Adipose tissue (tissue), 3 donors: Measurements from ENCODE around the gene KIF4A. TPM values are rescaled to one million over a fixed set of nuclear protein-coding genes. Genes with fewer than 3 reads are reported as not detected.
"Not testable (repeated sequence)": the region's sequence is repeated elsewhere in the genome, so short reads cannot be mapped to it uniquely, and the experiment has no call there.

Experiments used
- H3K27ac ChIP-seq: one replicate; pipeline ENCODE4 v1.5.1; 2013; ENCODE audit warnings: low read depth, low read length
- WGBS, 3 donors: extraction: QIAGEN DNeasy Blood & Tissue Kit; methylation state at CpG; one replicate each; pipeline ENCODE4 v1.1.7; 2013; 5-methylcytosine and 5-hydroxymethylcytosine counted together
- polyA plus RNA-seq, 3 donors: library from polyadenylated mRNA; stranded (reverse); fragments of 200-250 nt; gene quantifications; one replicate each; pipeline ENCODE4 v1.2.3, GENCODE V29; 2013
- donor health status: healthy with polysubstance abuse.
- donor health status: Bipolar disorder and iron deficiency.
- donor health status: healthy.

The KIF4A gene
- polyA plus RNA-seq, 3 donors: 0.06 to 0.34 (median 0.13) TPM

DNA sequence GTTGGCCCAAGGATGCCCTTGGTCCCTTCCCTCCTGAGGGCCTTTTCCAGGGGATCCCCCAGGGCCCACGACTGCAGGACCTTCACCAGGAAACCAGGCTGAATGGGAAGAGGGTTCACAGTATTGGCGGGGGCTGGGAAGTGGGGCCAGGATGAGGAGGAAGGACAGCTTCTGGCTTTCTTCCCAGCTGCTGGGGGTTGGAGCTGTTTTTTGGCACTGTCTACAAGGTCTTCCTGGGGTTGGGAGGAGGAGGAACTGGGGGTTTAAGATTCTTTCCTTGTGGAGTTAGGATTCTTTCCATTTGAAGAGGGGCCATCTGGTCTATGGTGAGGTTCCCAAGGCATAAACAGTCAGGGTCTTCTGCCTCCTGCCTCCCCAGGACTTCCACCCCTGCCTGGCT, 64.8 kb downstream of the KIF4A start:
- WGBS, 3 donors: 44 to 64% methylated on average over 2 of the region's 2 CpGs; no CpG with 5 or more reads in 1 of the 3 donors

GRCh38 chrX:70359458-70359857, 69.6 kb downstream of the KIF4A start:
- WGBS, 3 donors: 84 to 100% (median 97%) methylated on average over 4 of the region's 4 CpGs
- H3K27ac ChIP-seq: no peak overlapping the region

More for the DNA sequence above, 64.8 kb downstream of the KIF4A start:
- no peak overlapping the region for H3K27ac ChIP-seq

DNA sequence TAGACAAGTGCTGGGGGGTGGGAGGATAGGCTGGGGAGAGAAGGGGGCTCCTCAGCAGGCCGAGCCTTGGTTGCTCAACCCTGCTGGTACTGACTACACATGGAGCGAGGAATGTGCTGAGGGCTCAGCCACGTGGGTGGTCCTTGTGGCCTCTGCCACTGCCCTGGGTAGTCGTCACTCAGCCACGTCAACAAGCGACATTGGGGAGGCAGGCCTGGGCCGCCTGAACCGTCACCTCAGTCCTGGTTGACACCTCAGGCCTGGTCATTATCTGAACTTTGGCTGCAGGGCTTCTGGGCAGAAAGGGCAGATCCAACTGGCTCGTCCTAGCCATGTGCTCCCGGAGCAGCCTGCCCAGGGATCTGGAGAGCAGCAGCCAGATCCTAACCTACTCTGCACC, 70.5 kb downstream of the KIF4A start:
- 84 to 99% (median 98%) methylated on average over 10 of the region's 10 CpGs for WGBS, 3 donors
- H3K27ac ChIP-seq: no peak overlapping the region

DNA sequence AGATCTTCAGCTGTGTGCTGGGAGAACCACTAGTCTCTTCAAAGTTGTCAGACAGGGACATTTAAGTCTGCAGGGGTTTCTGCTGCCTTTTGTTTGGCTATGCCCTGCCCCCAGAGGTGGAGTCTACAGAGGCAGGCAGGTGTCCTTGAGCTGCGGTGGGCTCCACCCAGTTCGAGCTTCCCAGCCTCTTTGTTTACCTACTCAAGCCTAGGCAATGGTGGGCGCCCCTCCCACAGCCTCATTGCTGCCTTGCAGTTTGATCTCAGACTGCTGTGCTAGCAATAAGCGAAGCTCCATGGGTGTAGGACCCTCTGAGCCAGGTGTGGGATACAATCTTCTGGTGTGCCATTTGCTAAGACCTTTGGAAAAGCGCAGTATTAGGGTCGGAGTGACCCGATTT, 78.8 kb downstream of the KIF4A start:
- not testable (repeated sequence) for H3K27ac ChIP-seq
- WGBS, 3 donors: 69 to 95% (median 76%) methylated on average over 5 to 7 of the region's 7 CpGs

DNA sequence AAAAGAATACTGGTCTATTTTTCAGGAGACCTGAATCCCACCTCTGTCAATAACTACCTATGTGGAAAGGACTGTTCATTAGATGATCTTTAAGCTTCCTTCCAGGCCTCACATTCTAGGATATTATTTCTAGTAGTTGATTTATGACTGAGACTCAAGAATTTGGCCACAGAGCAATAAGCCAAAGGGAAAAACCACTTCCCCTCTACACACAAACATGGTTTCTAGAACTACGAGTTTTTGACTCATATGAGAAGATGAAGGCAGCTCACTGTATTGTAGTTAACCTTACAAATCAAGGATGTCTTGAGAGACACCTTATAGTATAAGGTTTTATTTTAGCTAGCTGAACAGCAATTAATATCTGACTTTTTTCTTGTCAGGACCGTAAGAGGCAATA, 96.3 kb downstream of the KIF4A start:
- WGBS, 3 donors: 58 to 81% (median 60%) methylated on average over 2 of the region's 2 CpGs
- no peak overlapping the region for H3K27ac ChIP-seq

DNA sequence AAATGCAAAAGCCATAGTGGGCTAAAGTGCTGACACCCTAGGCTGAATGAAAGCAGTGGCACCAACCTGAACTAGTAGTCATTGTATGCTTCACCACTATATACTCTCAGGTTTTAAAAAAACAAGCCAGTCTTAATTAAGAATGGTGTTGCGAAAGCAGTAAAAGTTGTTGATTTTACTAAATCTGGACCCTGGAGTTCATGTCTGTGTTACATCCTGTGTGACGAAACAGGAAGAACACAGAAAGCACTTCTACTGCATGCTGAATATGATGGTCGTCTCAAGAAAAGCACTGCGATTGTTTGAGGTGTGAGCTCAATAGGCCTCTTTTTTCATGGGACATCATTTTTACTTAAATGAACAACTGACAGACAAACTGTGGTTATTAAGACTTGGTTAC, 109.0 kb downstream of the KIF4A start:
- H3K27ac ChIP-seq: no peak overlapping the region
- WGBS, 3 donors: 48 to 88% (median 67%) methylated on average over 4 of the region's 4 CpGs

- WGBS, 3 donors: 95 to 100% (median 96%) methylated on average over 1 of the region's 3 CpGs
- not testable (repeated sequence) for H3K27ac ChIP-seq
Observed at GRCh38 chrX:70400181-70400580, 110.3 kb downstream of the KIF4A start.

GRCh38 chrX:70402721-70403120, 112.8 kb downstream of the KIF4A start:
- 72 to 97% (median 94%) methylated on average over 2 of the region's 2 CpGs for WGBS, 3 donors
- no peak overlapping the region for H3K27ac ChIP-seq

- WGBS, 3 donors: 71 to 100% (median 96%) methylated on average over 1 of the region's 1 CpG
- H3K27ac ChIP-seq: no peak overlapping the region
Observed at GRCh38 chrX:70405003-70405402, 115.1 kb downstream of the KIF4A start.

DNA sequence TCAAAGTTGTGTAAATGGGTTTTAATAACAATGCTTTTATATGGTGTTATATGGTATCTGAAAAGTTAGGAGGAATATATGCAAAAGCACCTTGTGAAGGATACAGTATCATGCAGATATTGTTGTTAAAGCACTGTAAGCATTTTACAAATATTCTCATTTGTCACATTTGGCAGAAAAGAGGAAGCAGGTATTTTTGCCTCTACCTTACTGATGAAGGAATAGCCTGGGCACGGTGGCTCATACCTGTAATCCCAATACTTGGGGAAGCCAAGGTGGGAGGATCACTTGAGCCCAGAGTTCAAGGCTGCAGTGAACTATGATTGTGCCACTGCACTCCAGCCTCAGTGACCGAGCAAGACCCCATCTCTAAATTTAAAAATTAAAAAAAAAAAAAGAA, 121.0 kb downstream of the KIF4A start:
- no peak overlapping the region for H3K27ac ChIP-seq
- 89 to 92% (median 91%) methylated on average over 2 of the region's 2 CpGs for WGBS, 3 donors

- 73 to 95% (median 92%) methylated on average over 3 of the region's 3 CpGs for WGBS, 3 donors
- H3K27ac ChIP-seq: no peak overlapping the region
Observed at GRCh38 chrX:70411475-70411874, 121.6 kb downstream of the KIF4A start.

DNA sequence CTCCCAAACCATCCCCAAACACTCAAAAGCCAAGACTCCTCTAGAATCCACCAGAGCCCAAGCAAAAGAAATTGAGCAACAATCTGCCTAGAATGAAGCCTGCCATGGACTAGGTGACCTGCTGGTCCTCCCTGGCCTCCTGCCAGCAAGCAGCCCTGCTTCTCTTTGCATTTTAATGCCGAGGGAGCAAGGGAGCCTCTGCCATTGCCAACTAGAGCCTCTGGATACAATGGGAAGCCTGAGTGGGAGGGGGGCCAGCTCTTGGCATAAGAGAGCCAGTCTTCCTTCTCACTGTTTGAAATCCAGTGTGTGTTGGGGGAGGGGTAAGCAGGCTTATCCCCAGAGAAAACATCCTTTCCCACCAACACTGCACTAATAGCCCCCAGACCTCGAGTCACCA, 131.7 kb downstream of the KIF4A start:
- WGBS, 3 donors: 11 to 63% (median 61%) methylated on average over 2 of the region's 2 CpGs

GRCh38 chrX:70422851-70423341, 133.0 kb downstream of the KIF4A start, which contains the start of gene GDPD2:
TSS of gene GDPD2 (plus strand) at chrX:70423314. CDS start at chrX:70424985, 1,671 bp downstream.
- no peak within 1 kb of the TSS for H3K27ac ChIP-seq
- 32 to 36% (median 33%) methylated on average over 5 to 11 of the region's 11 CpGs for whole genome bisulfite sequencing, 3 donors

More for the DNA sequence above, 131.7 kb downstream of the KIF4A start:
- no peak overlapping the region for H3K27ac ChIP-seq

DNA sequence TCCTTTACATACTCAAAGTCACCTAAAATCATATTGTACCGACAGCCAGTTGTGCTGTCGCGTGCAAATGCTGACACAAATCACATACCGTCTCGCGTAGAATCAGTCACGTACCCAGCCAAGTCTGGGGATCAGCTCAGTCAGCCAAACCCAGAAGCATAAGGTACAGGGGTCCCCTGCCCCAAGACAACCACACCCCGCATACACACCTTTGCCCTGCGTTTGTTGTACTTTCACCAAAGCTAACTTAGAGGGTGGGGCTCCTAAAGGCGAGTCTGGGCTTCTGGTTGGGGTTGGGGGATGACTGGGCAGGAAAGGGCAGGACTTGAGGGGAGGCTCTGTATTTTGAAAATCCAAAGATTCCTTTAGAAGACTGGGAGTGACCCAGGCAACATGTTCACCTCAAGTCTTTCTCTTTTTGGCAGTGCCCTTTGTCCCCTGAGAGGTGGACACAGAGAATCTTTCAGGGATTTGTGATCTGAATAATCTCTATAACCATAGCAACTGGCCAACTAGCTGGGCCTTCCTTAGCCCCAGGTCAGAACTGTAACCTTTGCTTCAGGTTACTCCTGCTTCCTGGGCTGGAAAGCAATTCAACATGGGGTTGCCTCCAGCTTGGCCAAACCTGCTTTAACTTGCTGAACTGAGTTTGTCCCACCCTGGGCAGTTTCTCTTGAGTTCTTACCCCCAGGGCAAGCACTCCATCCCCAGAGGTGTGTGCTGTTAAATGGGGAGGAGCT, 134.2 kb downstream of the KIF4A start:
- WGBS, 3 donors: 68 to 91% (median 82%) methylated on average over 10 of the region's 10 CpGs
- H3K27ac ChIP-seq: no peak overlapping the region

DNA sequence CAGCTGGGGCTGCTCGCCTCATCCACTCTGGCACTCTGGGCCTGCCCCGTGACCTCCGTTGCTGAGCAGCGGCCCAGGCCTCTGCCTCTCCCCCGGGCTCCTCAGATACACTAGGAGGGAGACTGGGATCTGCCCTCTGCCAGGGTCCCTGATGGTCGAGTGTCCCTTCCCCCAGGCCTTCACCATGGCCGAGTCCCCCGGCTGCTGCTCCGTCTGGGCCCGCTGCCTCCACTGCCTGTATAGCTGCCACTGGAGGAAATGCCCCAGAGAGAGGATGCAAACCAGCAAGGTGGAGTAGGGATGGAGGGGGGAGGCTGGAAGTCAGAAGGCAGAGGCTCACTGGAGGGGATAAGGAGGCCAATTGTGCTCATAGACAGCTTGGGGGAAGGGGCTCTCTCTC, 134.9 kb downstream of the KIF4A start:
- 78 to 90% (median 89%) methylated on average over 10 of the region's 10 CpGs for WGBS, 3 donors
- H3K27ac ChIP-seq: no peak overlapping the region

GRCh38 chrX:70426286-70427278, 136.7 kb downstream of the KIF4A start:
- WGBS, 3 donors: 83 to 95% (median 84%) methylated on average over 10 to 15 of the region's 15 CpGs
- no peak overlapping the region for H3K27ac ChIP-seq

- WGBS, 3 donors: 56 to 62% (median 58%) methylated on average over 2 of the region's 2 CpGs
- H3K27ac ChIP-seq: no peak overlapping the region
Observed at GRCh38 chrX:70427365-70427764, 137.5 kb downstream of the KIF4A start.

DNA sequence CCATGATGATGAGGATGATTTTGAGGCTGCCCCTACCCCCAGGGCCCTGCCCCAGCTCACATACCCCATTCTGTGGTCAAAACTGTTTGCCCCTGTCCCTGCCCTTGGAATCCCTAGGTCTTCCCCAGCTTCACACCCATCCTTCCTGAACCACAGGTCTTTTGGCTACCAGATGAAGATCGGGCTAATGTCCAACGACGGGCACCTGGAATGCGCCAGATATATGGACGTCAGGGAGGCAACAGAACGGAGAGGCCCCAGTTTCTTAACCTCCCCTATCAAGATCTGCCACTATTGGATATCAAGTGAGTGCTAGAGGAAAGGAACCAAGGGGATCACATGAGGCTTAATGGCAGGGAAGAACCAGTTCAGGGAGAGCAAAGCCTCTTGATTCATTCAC, 139.9 kb downstream of the KIF4A start:
- H3K27ac ChIP-seq: no peak overlapping the region
- WGBS, 3 donors: 78 to 94% (median 92%) methylated on average over 6 of the region's 6 CpGs
